ENCODE data around the gene SRPRB.

The SRPRB gene

DNA sequence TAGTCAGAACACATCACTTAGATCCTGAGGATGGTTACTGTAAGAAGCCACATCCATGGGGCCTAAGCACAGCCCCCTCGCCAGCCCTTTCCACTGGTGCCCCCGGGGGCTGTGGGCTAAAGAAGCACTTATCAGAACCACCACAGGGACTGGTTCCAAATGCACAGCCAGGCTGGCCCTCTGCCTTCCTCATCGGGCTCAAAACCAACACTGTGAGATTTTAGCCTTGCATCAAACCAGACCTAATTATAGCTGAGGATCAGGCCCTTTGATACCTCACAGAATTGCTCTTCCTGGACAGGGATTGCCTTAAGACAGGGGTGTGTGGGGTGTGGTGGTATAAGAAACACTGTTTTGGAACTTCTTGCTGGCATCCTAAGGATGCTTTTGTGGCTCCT lies 23.7 kb downstream of the SRPRB start:
- TF ChIP-seq CTCF (IDR thresholded peaks at IDR 0.05): no peak
- H3K27ac ChIP-seq: no peak overlapping the region
- no peaks in the 10 kb centered on the region for H3K27me3 ChIP-seq
- peaks cover 6% of the 10 kb centered on the region for H3K36me3 ChIP-seq
- H3K9me3 ChIP-seq: no peaks in the 10 kb centered on the region
- H3K4me1 ChIP-seq (ENCODE audit: control insufficient read depth in 1 of 2, insufficient read depth in 1 of 2, low read depth in 1 of 2, low read length in 1 of 2): no peaks in the 10 kb centered on the region
- H3K4me3 ChIP-seq (ENCODE audit: low read depth in 1 of 2, low read length in 1 of 2): no peak overlapping the region

DNA sequence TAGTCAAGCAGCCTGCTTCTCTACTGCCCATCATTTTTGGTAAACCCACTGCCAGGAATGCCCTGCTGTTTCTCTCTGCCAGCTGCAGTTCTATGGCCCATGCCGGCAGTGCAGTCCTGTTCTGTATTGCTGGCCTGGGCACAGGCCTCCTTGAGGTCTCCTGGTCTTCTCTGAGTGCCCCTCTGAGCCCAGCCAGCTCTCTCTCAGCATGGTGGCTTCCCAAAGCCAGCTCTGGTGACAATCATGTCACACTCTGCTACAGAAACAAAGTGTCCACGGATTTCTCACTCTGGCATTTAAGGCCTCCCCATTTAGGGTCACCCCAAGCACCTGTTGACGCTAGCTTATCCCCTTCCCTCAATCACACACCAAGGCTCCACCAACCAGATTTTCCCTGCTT lies 24.5 kb downstream of the SRPRB start:
- Histone ChIP-seq H3K9me3 (no peaks in the 10 kb centered on the region), H3K36me3 (no peaks in the 10 kb centered on the region), H3K4me3 (ENCODE audit: low read depth in 1 of 2, low read length in 1 of 2) (no peak overlapping the region), H3K27me3 (no peaks in the 10 kb centered on the region), H3K27ac (no peak overlapping the region), H3K4me1 (ENCODE audit: control insufficient read depth in 1 of 2, insufficient read depth in 1 of 2, low read depth in 1 of 2, low read length in 1 of 2) (no peaks in the 10 kb centered on the region)
- TF ChIP-seq CTCF (IDR thresholded peaks at IDR 0.05): no peak

GRCh38 chr3:133831966-133832801 lies 26.6 kb downstream of the SRPRB start:
- no peaks in the 10 kb centered on the region for H3K36me3 ChIP-seq
- H3K9me3 ChIP-seq: no peaks in the 10 kb centered on the region
- no peaks in the 10 kb centered on the region for H3K27me3 ChIP-seq
- H3K27ac ChIP-seq: no peak overlapping the region
- no peak overlapping the region for H3K4me3 ChIP-seq (ENCODE audit: low read depth in 1 of 2, low read length in 1 of 2)
- H3K4me1 ChIP-seq (ENCODE audit: control insufficient read depth in 1 of 2, insufficient read depth in 1 of 2, low read depth in 1 of 2, low read length in 1 of 2): no peaks in the 10 kb centered on the region
- TF ChIP-seq CTCF (IDR thresholded peaks at IDR 0.05): no peak

- no peak overlapping the region for H3K4me3 ChIP-seq (ENCODE audit: low read depth in 1 of 2, low read length in 1 of 2)
- no peak overlapping the region for H3K27ac ChIP-seq
- H3K4me1 ChIP-seq (ENCODE audit: control insufficient read depth in 1 of 2, insufficient read depth in 1 of 2, low read depth in 1 of 2, low read length in 1 of 2): no peaks in the 10 kb centered on the region
- TF ChIP-seq CTCF (IDR thresholded peaks at IDR 0.05): no peak
- no peaks in the 10 kb centered on the region for H3K9me3 ChIP-seq
- no peaks in the 10 kb centered on the region for H3K27me3 ChIP-seq
- H3K36me3 ChIP-seq: no peaks in the 10 kb centered on the region
Observed at GRCh38 chr3:133832802-133833144, 27.2 kb downstream of the SRPRB start.

DNA sequence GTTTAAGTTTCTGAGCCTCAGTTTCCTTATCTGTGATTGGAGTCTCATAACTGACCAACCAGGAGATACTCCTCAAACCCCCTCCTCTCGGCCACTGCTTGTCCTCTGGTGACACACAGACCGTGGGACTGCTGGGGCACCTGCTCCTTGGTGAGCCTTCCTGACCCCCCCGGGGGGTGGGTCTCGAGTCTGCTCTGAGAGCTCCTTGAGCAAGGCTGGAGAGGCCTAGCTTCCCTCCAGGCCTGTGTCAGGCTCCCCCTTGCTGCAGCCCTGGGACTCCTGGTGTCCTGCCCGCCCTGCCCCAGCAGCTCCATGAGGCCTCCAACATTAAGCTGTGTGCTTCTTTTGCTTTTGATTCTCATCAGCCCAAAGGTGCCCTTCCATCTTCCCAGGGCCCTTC lies 27.7 kb downstream of the SRPRB start:
- Histone ChIP-seq H3K4me1 (ENCODE audit: control insufficient read depth in 1 of 2, insufficient read depth in 1 of 2, low read depth in 1 of 2, low read length in 1 of 2) (no peaks in the 10 kb centered on the region), H3K27ac (no peak overlapping the region), H3K36me3 (no peaks in the 10 kb centered on the region), H3K4me3 (ENCODE audit: low read depth in 1 of 2, low read length in 1 of 2) (no peak overlapping the region), H3K27me3 (no peaks in the 10 kb centered on the region), H3K9me3 (no peaks in the 10 kb centered on the region)
- TF ChIP-seq CTCF (IDR thresholded peaks at IDR 0.05): no peak

Measured in neutrophil (primary cell).